Lower leg skin (tissue), 3 donors: Measurements from ENCODE around the gene CLN5.

Source experiments
- CTCF ChIP-seq, 3 donors: fragments of 450-650 bp; IDR thresholded peaks; one replicate each; pipeline ENCODE4 v1.5.1; 2016; ENCODE audit warnings: antibody characterized with exemption in 3 of 3, mild to moderate bottlenecking in 3 of 3, moderate library complexity in 2 of 3
- POLR2A ChIP-seq, 2 donors: fragments of 450-650 bp; IDR thresholded peaks; one replicate each; pipeline ENCODE4 v1.6.1; 2016 to 2017; ENCODE audit warnings: antibody characterized with exemption in 2 of 2, mild to moderate bottlenecking in 1 of 2, moderate library complexity in 1 of 2

GRCh38 chr13:77016251-77016812, 24.5 kb downstream of the CLN5 start:
- TF ChIP-seq CTCF (IDR thresholded peaks at IDR 0.05): no peak
- no peak for TF ChIP-seq POLR2A (IDR thresholded peaks at IDR 0.05)
